Measurements from ENCODE around the gene CPSF6. TPM values are rescaled to one million over a fixed set of nuclear protein-coding genes. Genes with fewer than 3 reads are reported as not detected.

Gene CPSF6
- total and polyA plus RNA-seq, 8 donors, result 54.8 to 161 (median 127) TPM

GRCh38 chr12:69210661-69211060 lies 28.7 kb upstream of the CPSF6 start:
- TF ChIP-seq CTCF (IDR thresholded peaks at IDR 0.05), result no peak
- H3K27me3 ChIP-seq, result no peaks in the 10 kb centered on the region

GRCh38 chr12:69211160-69211559 lies 28.2 kb upstream of the CPSF6 start:
- H3K27ac ChIP-seq, result no peak overlapping the region

More at GRCh38 chr12:69210661-69211060, 28.7 kb upstream of the CPSF6 start:
- Histone ChIP-seq H3K4me1 (no peaks in the 10 kb centered on the region), H3K9me3 (peaks cover 0 to 9% of the 10 kb centered on the region in 2 donors), H3K27ac (no peak overlapping the region), H3K36me3 (no peaks in the 10 kb centered on the region), H3K4me3 (no peak overlapping the region)
- ATAC-seq (no peak), DNase-seq (no peak)
- intact Hi-C loops (cut with DNase I), result no loop called here

DNA sequence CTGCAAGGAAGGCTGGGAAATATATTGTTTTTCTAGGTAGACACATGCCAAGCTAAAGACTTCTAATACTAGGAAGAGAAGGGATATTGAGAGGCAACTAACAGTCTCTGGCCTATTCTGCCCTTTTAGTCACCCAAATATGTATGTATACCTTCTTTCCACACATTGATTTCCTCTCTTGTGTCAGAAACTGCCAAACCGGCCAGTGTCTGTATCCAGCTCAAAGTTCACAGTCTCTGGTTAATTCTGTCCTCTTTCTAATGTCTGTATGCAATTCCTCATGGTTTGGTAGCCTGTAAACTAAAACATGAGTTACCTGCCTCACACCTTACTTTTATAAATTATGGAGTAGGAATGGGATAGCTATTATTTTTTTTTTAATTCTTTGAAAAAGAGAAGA lies 25.2 kb upstream of the CPSF6 start:
- no peak for TF ChIP-seq CTCF (IDR thresholded peaks at IDR 0.05)
- Histone ChIP-seq H3K9me3 (no peaks in the 10 kb centered on the region), H3K36me3 (no peaks in the 10 kb centered on the region), H3K4me3 (no peak overlapping the region), H3K27me3 (no peaks in the 10 kb centered on the region), H3K4me1 (no peaks in the 10 kb centered on the region), H3K27ac (no peak overlapping the region)
- ATAC-seq (no peak), DNase-seq (no peak)
- intact Hi-C loops (cut with DNase I), result no loop called here

More at GRCh38 chr12:69211160-69211559, 28.2 kb upstream of the CPSF6 start:
- Histone ChIP-seq H3K4me1 (no peaks in the 10 kb centered on the region), H3K4me3 (no peak overlapping the region), H3K36me3 (no peaks in the 10 kb centered on the region), H3K27me3 (no peaks in the 10 kb centered on the region), H3K9me3 (peaks cover 0 to 9% of the 10 kb centered on the region in 2 donors)
- no peak for TF ChIP-seq CTCF (IDR thresholded peaks at IDR 0.05)
- intact Hi-C loops (cut with DNase I), result no loop called here
- DNase-seq, result peak in 1 of 4 donors; percentile 3
- ATAC-seq, result peak; percentile 53

DNA sequence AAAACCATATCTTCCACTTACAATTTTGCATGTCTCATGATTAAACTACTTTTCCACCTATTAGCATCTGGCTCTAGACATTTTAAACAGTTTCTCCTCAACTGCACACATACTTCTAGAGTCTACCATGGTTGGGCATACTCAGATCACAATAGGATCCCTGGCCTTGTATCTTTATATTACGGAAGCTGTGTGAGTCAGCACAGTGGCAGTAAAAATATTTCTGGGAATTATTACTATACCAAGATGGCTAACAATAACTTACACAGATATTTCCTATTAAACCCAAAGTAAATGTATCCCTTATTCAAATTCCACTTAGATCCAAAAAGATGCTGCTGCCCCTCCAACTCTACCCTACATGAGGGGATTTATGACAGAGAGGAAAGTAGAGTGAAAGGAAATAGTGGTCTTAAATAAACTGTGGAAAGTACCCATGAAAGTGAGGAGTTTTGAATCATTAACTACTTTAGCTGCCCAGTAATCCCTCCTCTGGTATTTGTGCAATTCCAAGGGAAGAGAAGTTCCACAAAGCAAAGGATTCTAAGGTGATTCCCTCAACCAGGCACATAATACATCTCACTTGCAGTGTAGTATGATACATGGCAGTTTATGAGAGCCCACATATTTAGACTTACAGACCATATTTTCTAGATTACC lies 14.0 kb upstream of the CPSF6 start:
- TF ChIP-seq CTCF (IDR thresholded peaks at IDR 0.05), result no peak
- H3K27me3 ChIP-seq, result no peaks in the 10 kb centered on the region
- DNase-seq (no peak), ATAC-seq (no peak)
- peaks cover 0 to 4% of the 10 kb centered on the region in 2 donors for H3K9me3 ChIP-seq
- H3K4me1 ChIP-seq, result no peaks in the 10 kb centered on the region
- no peak overlapping the region for H3K4me3 ChIP-seq
- H3K36me3 ChIP-seq, result no peaks in the 10 kb centered on the region
- intact Hi-C loops (cut with DNase I), result no loop called here
- no peak overlapping the region for H3K27ac ChIP-seq

DNA sequence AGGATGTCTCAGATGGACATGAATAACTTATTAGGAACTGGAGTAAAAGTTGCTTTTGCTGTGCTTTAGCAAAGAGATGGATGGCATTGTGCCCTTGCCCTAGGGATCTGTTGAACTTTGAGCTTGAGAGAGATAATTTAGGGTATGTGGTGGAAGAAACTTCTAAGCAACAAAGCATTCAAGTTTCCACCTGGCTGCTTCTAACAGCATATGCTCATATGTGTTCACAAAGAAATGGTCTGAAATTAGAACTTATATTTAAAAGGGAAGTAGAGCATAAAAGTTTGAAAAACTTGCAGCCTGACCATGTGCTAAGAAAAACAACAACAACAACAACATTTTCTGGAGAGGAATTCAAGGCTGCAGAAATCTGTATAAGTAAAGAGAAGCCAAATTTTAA lies 7.9 kb upstream of the CPSF6 start:
- ATAC-seq (no peak), DNase-seq (no peak)
- H3K27me3 ChIP-seq, result no peaks in the 10 kb centered on the region
- H3K27ac ChIP-seq, result no peak overlapping the region
- H3K9me3 ChIP-seq, result peaks cover 0 to 29% of the 10 kb centered on the region in 2 donors
- no peak overlapping the region for H3K4me3 ChIP-seq
- H3K36me3 ChIP-seq, result no peaks in the 10 kb centered on the region
- H3K4me1 ChIP-seq, result no peaks in the 10 kb centered on the region
- intact Hi-C loops (cut with DNase I), result no loop called here
- TF ChIP-seq CTCF (IDR thresholded peaks at IDR 0.05), result no peak

Data from left lung (tissue), 10 donors.